Stimulated activated CD4-positive, alpha-beta T cell treated with anti-CD3 and anti-CD28 coated beads, Interleukin-1b, Interleukin-23, amount 100 ng/mL, for 1 hour (primary cell): Measurements from ENCODE around the gene PEPD.

Experiments
- DNase-seq, 2 donors: peaks; one replicate each; pipeline ENCODE4 v3.0.0-alpha.2; 2020; ENCODE audit warnings: low read depth in 2 of 2

Gene PEPD

GRCh38 chr19:33440241-33440640, 81.3 kb downstream of the PEPD start:
- DNase-seq, result no peak

- DNase-seq, result no peak
Measured at GRCh38 chr19:33438987-33439781, 82.4 kb downstream of the PEPD start.

GRCh38 chr19:33437821-33438671, 83.5 kb downstream of the PEPD start:
- no peak for DNase-seq

GRCh38 chr19:33437393-33437820, 84.2 kb downstream of the PEPD start:
- no peak for DNase-seq

GRCh38 chr19:33436360-33437345, 84.9 kb downstream of the PEPD start:
- DNase-seq, result no peak

GRCh38 chr19:33435706-33436359, 85.8 kb downstream of the PEPD start:
- no peak for DNase-seq

GRCh38 chr19:33434886-33435705, 86.5 kb downstream of the PEPD start:
- DNase-seq, result no peak

- DNase-seq, result no peak
Measured at GRCh38 chr19:33434069-33434885, 87.3 kb downstream of the PEPD start.

GRCh38 chr19:33432446-33433170, 89.0 kb downstream of the PEPD start:
- DNase-seq, result no peak

GRCh38 chr19:33432015-33432414, 89.6 kb downstream of the PEPD start:
- DNase-seq, result no peak

GRCh38 chr19:33430674-33431277, 90.8 kb downstream of the PEPD start:
- DNase-seq, result peak; percentile 27 to 52

GRCh38 chr19:33429891-33430673, 91.5 kb downstream of the PEPD start:
- DNase-seq, result no peak

GRCh38 chr19:33428627-33429125, 92.9 kb downstream of the PEPD start:
- DNase-seq, result no peak

- DNase-seq, result no peak
Measured at GRCh38 chr19:33427801-33428626, 93.6 kb downstream of the PEPD start.

GRCh38 chr19:33426621-33427361, 94.8 kb downstream of the PEPD start:
- DNase-seq, result no peak

GRCh38 chr19:33424181-33424580, 97.4 kb downstream of the PEPD start:
- DNase-seq, result no peak
